ENCODE results near the gene CROCC2. TPM values are rescaled to one million over a fixed set of nuclear protein-coding genes. Genes with fewer than 3 reads are reported as not detected.

Gene CROCC2
- total RNA-seq, 6 experiments from 2014 or later: not detected

DNA sequence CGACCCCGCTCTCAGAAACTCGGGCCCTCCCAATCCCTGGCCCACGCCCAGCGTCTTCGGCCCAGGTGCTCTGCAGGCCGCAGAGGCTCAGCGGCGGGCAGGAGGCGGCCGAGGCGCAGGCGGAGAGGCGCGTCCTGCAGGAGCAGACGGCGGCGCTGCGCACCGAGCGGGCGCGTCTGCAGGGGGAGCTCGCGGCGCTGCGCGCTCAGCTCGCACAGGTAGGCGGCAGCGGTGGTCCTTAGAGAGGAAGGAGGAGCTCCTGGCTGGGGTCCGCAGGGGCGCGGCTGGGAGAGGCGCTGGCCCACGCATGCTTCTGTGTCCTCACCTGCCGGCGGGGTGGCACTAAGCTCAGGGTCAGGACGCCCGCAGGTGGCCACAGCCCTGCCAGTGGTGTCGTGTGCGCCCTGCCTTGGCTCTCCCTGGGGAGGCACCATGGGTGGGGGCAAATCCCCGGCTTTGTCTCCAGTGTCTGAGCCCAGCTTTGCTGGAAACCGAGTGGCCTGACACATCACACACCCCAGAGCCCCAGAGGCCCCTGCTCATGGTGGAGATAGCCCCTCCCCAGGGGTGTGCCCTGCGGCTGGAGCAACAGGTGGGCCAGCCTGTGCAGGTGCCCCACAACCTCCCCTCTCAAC, 77.3 kb downstream of the CROCC2 start:
- DNase-seq: no peak
- Mint-ChIP-seq H3K4me3 (no peak overlapping the region), H3K36me3 (ENCODE audit: low read depth) (no peaks in the 10 kb centered on the region), H3K27ac (no peak overlapping the region), H3K9me3 (no peaks in the 10 kb centered on the region), H3K27me3 (ENCODE audit: insufficient read depth) (no peaks in the 10 kb centered on the region; the same call in 1 of the 2 replicates), H3K4me1 (ENCODE audit: low read depth) (peaks cover 18% of the 10 kb centered on the region)
- TF ChIP-seq, protein P1, sequence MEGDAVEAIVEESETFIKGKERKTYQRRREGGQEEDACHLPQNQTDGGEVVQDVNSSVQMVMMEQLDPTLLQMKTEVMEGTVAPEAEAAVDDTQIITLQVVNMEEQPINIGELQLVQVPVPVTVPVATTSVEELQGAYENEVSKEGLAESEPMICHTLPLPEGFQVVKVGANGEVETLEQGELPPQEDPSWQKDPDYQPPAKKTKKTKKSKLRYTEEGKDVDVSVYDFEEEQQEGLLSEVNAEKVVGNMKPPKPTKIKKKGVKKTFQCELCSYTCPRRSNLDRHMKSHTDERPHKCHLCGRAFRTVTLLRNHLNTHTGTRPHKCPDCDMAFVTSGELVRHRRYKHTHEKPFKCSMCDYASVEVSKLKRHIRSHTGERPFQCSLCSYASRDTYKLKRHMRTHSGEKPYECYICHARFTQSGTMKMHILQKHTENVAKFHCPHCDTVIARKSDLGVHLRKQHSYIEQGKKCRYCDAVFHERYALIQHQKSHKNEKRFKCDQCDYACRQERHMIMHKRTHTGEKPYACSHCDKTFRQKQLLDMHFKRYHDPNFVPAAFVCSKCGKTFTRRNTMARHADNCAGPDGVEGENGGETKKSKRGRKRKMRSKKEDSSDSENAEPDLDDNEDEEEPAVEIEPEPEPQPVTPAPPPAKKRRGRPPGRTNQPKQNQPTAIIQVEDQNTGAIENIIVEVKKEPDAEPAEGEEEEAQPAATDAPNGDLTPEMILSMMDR (IDR thresholded peaks at IDR 0.05): no peak

DNA sequence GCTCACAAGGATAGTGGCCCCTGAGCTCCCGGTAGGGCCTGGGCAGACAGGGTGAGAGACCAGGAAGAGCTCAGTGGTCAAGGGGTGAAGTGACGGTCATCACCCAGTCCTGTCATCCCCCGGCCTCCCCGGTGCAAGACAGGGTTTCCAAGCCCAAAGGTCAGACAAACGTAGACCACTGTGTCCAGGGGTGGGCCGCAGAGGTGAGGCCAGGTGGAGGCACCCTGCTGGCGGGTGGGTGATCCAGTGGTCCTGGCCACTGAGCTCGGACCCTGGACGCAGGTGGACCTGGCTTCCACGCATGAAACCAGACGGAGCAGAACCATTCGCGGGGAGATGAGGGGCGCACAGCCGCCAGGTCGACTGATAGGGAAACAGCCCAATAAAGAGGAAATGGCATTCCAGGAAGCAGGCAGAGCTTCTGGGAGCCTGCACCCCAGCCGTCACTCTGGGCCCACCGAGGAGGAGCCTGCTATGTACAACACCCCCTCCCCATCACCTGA, 77.9 kb downstream of the CROCC2 start:
- H3K4me3 Mint-ChIP-seq: no peak overlapping the region
- peaks cover 18% of the 10 kb centered on the region for H3K4me1 Mint-ChIP-seq (ENCODE audit: low read depth)
- DNase-seq: no peak
- no peaks in the 10 kb centered on the region for H3K36me3 Mint-ChIP-seq (ENCODE audit: low read depth)
- no peaks in the 10 kb centered on the region for H3K9me3 Mint-ChIP-seq
- H3K27me3 Mint-ChIP-seq (ENCODE audit: insufficient read depth): no peaks in the 10 kb centered on the region; the same call in 1 of the 2 replicates
- no peak overlapping the region for H3K27ac Mint-ChIP-seq
- TF ChIP-seq, protein P1 (IDR thresholded peaks at IDR 0.05): no peak

DNA sequence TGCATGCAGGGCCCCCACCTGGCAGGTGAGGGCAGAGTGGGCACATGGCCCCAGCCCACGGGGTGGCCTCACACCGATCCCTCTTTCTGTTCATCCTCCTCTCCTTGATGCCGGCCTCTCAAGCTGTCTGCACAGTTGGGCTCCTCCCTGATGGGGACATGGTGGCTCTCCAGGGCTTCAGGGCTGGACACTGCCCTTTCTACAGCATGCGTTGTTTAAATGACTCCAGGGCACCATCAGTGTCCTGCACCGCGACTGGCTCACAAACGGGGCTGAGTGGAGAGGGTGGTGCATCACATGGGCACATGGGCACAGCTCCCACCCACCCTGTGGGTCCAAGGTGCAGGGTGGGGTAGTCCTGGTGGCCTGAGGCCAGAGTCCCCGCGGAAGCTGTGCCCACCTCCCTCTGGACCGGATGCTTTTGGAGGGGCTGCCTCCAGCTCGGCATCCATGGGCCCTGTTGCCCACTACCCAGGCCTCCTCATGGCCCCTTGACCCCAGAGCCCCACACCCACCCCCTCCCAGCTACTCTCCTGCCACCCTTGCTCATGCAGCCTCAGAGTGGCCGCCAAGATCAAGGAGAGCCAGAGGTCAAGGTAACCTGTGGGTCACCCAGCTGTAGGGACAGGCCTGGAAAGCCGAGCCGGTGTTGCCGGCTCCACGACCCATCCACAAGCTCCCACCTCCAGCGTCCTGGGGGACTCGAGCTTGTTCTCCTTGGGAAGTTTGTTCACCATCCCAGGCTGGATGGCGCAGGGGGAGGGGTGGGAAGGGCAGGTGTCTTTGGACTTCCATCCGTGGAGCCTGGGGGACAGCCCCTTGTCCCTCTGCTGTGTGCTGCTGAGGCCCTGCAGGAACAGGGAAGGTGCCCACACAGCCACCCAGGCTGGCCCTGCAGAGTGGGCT, 80.0 kb downstream of the CROCC2 start:
- Mint-ChIP-seq H3K27me3 (ENCODE audit: insufficient read depth) (no peaks in the 10 kb centered on the region; the same call in 1 of the 2 replicates), H3K36me3 (ENCODE audit: low read depth) (no peaks in the 10 kb centered on the region), H3K4me3 (no peak overlapping the region), H3K9me3 (no peaks in the 10 kb centered on the region), H3K4me1 (ENCODE audit: low read depth) (peaks cover 16% of the 10 kb centered on the region), H3K27ac (no peak overlapping the region)
- no peak for DNase-seq
- TF ChIP-seq, protein P1 (IDR thresholded peaks at IDR 0.05): no peak

DNA sequence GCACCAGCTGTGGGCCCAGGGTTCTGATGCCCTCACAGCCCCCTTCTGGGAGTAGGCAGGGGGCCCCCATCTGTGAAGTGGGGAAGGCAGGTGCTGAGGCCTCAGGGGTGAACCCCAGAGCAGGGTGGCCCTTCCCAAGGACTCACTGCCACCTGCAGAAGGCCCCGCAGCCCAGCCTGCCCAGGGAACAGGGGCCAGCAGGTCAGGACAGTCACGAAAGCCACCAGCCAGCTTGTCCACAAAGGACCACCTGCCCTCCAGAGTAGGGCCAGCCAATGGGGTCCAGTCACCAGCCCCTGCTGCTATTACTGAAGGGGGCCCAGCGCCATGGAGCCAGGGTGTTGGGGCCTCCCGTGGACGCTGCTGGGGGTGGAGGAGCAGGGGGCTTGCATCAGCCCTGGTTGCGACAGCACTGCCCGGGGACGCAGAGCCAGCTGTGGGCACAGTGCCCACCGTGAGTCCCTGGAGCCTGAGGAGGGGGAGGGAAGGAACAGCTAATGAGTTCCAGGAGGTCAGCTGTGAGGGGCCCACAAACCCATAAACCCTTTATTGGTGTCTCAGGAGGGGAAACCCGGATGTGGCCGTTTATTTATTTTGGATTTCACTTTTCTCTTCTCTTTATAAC, 80.8 kb downstream of the CROCC2 start:
- TF ChIP-seq, protein P1 (IDR thresholded peaks at IDR 0.05): no peak
- no peaks in the 10 kb centered on the region for H3K36me3 Mint-ChIP-seq (ENCODE audit: low read depth)

DNA sequence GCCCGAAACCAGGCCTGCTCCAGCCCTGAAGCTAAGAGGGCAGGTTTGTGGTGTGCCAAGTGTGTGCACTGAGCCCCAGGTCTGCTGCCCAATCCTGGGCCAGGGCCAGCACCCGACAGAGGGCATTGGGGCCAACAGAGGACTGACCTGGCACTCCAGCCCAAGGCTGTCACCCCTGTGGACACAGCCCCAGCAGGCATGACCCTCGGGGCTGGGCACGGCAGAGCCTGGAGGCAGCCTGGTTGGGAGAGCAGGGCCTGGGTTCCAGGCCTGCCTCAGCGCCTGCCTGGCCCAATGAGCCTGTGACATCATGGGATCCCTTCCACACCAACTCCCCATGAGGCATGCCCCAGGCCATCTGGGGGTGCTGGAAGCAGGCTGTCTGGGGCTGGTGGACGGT, 81.5 kb downstream of the CROCC2 start:
- peaks cover 2% of the 10 kb centered on the region; the same call in 1 of the 2 replicates for H3K27me3 Mint-ChIP-seq (ENCODE audit: insufficient read depth)
- H3K4me1 Mint-ChIP-seq (ENCODE audit: low read depth): peaks cover 20% of the 10 kb centered on the region
- no peaks in the 10 kb centered on the region for H3K9me3 Mint-ChIP-seq
- no peak overlapping the region for H3K27ac Mint-ChIP-seq
- H3K36me3 Mint-ChIP-seq (ENCODE audit: low read depth): no peaks in the 10 kb centered on the region
- DNase-seq: no peak
- TF ChIP-seq, protein P1 (IDR thresholded peaks at IDR 0.05): no peak
- no peak overlapping the region for H3K4me3 Mint-ChIP-seq

More for the DNA sequence above, 80.8 kb downstream of the CROCC2 start:
- Mint-ChIP-seq H3K4me1 (ENCODE audit: low read depth) (peaks cover 14% of the 10 kb centered on the region), H3K27me3 (ENCODE audit: insufficient read depth) (peaks cover 2% of the 10 kb centered on the region; the same call in 1 of the 2 replicates), H3K9me3 (no peaks in the 10 kb centered on the region), H3K4me3 (no peak overlapping the region), H3K27ac (no peak overlapping the region)
- DNase-seq: no peak
